ENCODE results near the gene RANBP3.

Gene RANBP3

DNA sequence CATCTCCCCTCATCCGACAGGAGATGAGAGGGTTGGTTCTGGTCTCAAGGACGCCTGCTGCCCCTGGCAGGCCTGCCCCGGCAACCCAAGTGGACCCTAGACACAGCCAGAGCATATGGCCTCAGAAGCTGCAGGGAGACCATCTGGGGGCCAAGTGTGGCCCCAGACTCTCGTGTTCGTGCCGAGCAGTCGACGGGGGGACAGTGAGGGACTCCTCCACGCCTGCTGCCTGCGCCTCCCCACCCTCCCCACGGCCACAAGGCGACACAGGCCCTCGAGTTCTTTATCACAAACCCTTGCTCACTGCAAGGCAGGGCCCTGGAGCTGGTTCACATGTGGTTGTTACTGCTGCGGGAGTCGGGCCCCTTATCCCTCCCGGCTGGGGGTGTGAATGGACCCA is 54.6 kb downstream of the RANBP3 start:
- DNase-seq = no peak
- no peak overlapping the region for H3K27ac ChIP-seq (ENCODE audit: low read length)
- H3K79me2 ChIP-seq (ENCODE audit: low read length) = no peaks in the 10 kb centered on the region
- no peaks in the 10 kb centered on the region for H3K9me3 ChIP-seq (replicated peaks; ENCODE audit: insufficient read depth, low read length)
- H4K20me1 ChIP-seq (ENCODE audit: insufficient read depth, low read length) = no peaks in the 10 kb centered on the region
- H3K4me1 ChIP-seq (ENCODE audit: low read length) = no peaks in the 10 kb centered on the region
- no peak overlapping the region for H2AFZ ChIP-seq (ENCODE audit: low read length)
- H3K4me3 ChIP-seq (ENCODE audit: low read length) = no peak overlapping the region
- H3F3A ChIP-seq (ENCODE audit: insufficient read depth, low read length) = no peaks in the 10 kb centered on the region
- peaks cover 23% of the 10 kb centered on the region for H3K36me3 ChIP-seq (replicated peaks; ENCODE audit: insufficient read depth, low read length)
- H3K27me3 ChIP-seq (replicated peaks; ENCODE audit: insufficient read depth, low read length) = no peaks in the 10 kb centered on the region
- no peaks in the 10 kb centered on the region for H3K9me2 ChIP-seq (replicated peaks; ENCODE audit: insufficient read depth, low read length)
- no peak overlapping the region for H3K4me2 ChIP-seq (ENCODE audit: low read depth, low read length)
- H3K9ac ChIP-seq (ENCODE audit: low read length) = no peak overlapping the region
- no peak for TF ChIP-seq EZH2 (optimal IDR thresholded peaks at IDR 0.05; ENCODE audit: low read depth, low read length)
- TF ChIP-seq EZH2phosphoT487 (IDR thresholded peaks at IDR 0.05; ENCODE audit: low read length) = no peak

DNA sequence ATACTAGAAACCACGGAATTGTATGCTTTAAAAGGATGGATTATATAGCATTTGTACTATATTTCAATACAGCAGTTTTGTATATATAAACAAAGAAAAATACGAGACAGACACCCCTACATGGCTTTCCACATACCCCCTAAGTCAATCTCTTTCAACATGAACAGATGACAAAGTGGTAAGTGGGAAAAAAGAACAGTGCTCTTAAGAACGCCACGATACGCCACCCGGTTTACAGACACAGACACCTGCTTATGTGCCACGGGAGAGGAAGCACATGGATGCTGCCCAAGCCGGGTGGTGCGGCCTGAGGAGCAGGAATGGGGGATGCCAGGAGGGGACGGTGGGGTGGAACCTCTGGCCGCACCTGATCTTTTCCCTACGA is 55.8 kb downstream of the RANBP3 start:
- no peak overlapping the region for H2AFZ ChIP-seq (ENCODE audit: low read length)
- DNase-seq = no peak
- H3K4me3 ChIP-seq (ENCODE audit: low read length) = no peak overlapping the region
- H4K20me1 ChIP-seq (ENCODE audit: insufficient read depth, low read length) = no peaks in the 10 kb centered on the region
- no peaks in the 10 kb centered on the region for H3F3A ChIP-seq (ENCODE audit: insufficient read depth, low read length)
- H3K36me3 ChIP-seq (replicated peaks; ENCODE audit: insufficient read depth, low read length) = peaks cover 21% of the 10 kb centered on the region
- no peaks in the 10 kb centered on the region for H3K27me3 ChIP-seq (replicated peaks; ENCODE audit: insufficient read depth, low read length)
- no peak overlapping the region for H3K9ac ChIP-seq (ENCODE audit: low read length)
- TF ChIP-seq EZH2phosphoT487 (IDR thresholded peaks at IDR 0.05; ENCODE audit: low read length) (no peak), EZH2 (optimal IDR thresholded peaks at IDR 0.05; ENCODE audit: low read depth, low read length) (no peak)
- TF ChIP-seq, protein P1, sequence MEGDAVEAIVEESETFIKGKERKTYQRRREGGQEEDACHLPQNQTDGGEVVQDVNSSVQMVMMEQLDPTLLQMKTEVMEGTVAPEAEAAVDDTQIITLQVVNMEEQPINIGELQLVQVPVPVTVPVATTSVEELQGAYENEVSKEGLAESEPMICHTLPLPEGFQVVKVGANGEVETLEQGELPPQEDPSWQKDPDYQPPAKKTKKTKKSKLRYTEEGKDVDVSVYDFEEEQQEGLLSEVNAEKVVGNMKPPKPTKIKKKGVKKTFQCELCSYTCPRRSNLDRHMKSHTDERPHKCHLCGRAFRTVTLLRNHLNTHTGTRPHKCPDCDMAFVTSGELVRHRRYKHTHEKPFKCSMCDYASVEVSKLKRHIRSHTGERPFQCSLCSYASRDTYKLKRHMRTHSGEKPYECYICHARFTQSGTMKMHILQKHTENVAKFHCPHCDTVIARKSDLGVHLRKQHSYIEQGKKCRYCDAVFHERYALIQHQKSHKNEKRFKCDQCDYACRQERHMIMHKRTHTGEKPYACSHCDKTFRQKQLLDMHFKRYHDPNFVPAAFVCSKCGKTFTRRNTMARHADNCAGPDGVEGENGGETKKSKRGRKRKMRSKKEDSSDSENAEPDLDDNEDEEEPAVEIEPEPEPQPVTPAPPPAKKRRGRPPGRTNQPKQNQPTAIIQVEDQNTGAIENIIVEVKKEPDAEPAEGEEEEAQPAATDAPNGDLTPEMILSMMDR (IDR thresholded peaks at IDR 0.05; ENCODE audit: low read length) = no peak
- H3K79me2 ChIP-seq (ENCODE audit: low read length) = no peaks in the 10 kb centered on the region
- H3K27ac ChIP-seq (ENCODE audit: low read length) = no peak overlapping the region
- H3K9me3 ChIP-seq (replicated peaks; ENCODE audit: insufficient read depth, low read length) = no peaks in the 10 kb centered on the region
- H3K9me2 ChIP-seq (replicated peaks; ENCODE audit: insufficient read depth, low read length) = no peaks in the 10 kb centered on the region
- no peaks in the 10 kb centered on the region for H3K4me1 ChIP-seq (ENCODE audit: low read length)
- no peak overlapping the region for H3K4me2 ChIP-seq (ENCODE audit: low read depth, low read length)

DNA sequence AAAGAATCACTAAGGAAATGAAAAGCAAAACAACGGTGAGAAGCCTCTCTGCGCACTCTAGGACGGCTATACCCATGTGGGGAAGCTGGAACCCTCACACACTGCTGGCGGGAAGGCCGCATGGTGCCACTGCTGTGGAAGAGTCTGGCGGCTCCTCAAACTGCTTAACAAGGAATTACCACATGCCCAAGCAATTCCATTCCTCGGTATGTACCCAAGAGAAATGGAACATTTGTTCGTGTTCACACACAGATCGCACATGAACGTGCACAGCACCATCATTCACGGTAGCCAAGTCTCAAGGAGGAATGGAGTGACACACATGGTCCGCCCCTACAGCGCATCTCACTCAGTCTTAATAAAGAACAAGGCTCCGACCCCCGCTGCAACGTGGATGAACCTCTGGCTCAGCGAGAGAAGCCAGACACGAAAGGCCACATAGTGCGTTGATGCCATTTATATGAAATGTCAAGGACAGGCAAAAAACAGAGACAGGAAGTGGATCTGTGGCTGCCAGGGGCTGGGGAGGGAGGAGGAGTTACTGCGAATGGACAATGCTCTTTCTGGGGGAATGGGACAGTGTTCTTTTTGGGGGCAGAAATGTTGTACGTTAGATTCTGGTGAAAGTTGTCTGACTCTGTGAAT is 56.3 kb downstream of the RANBP3 start:
- Histone ChIP-seq H3K4me2 (ENCODE audit: low read depth, low read length) (no peak overlapping the region), H3K79me2 (ENCODE audit: low read length) (no peaks in the 10 kb centered on the region), H3K4me1 (ENCODE audit: low read length) (no peaks in the 10 kb centered on the region), H3K27me3 (replicated peaks; ENCODE audit: insufficient read depth, low read length) (no peaks in the 10 kb centered on the region), H3K9me2 (replicated peaks; ENCODE audit: insufficient read depth, low read length) (no peaks in the 10 kb centered on the region), H3F3A (ENCODE audit: insufficient read depth, low read length) (no peaks in the 10 kb centered on the region), H3K27ac (ENCODE audit: low read length) (no peak overlapping the region), H4K20me1 (ENCODE audit: insufficient read depth, low read length) (no peaks in the 10 kb centered on the region), H3K36me3 (replicated peaks; ENCODE audit: insufficient read depth, low read length) (peaks cover 16% of the 10 kb centered on the region), H3K4me3 (ENCODE audit: low read length) (no peak overlapping the region), H3K9ac (ENCODE audit: low read length) (no peak overlapping the region), H3K9me3 (replicated peaks; ENCODE audit: insufficient read depth, low read length) (no peaks in the 10 kb centered on the region), H2AFZ (ENCODE audit: low read length) (no peak overlapping the region)
- TF ChIP-seq, protein P1 (IDR thresholded peaks at IDR 0.05; ENCODE audit: low read length) = no peak
- TF ChIP-seq EZH2 (optimal IDR thresholded peaks at IDR 0.05; ENCODE audit: low read depth, low read length) (no peak), EZH2phosphoT487 (IDR thresholded peaks at IDR 0.05; ENCODE audit: low read length) (no peak)
- DNase-seq = no peak

DNA sequence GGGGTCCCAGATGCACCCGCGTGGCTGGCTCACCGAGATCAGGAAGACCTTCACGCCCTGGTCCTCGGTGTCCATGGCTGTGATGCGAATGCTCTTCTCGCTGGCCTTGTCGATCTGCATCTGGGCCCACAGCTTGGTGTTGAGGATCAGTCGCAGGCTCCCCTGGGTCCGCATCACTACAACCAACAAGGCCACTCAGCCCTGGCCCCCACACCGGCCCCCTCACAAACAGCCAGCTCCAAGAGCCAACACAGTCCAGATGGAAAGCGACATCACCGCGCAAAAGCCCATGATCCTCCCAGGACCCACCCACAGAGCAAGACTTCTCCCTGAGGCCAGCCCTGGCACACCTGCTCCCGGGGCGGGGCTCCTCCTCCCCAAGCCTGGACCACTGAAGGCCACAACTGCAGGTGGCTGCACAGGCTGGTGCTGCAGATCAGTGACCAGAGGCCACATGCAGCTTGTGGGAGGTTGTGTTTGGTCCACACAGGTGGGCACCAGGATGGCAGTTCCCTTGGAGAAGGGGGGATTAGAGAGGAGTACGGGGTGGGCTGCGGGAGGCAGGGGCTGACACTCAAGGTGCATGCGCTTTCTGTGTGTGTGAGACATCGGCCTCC is 59.4 kb downstream of the RANBP3 start:
- H3K4me2 ChIP-seq (ENCODE audit: low read depth, low read length) = no peak overlapping the region
- no peaks in the 10 kb centered on the region for H3K79me2 ChIP-seq (ENCODE audit: low read length)
- H3K9me2 ChIP-seq (replicated peaks; ENCODE audit: insufficient read depth, low read length) = no peaks in the 10 kb centered on the region
- H3K27ac ChIP-seq (ENCODE audit: low read length) = no peak overlapping the region
- H3K4me1 ChIP-seq (ENCODE audit: low read length) = no peaks in the 10 kb centered on the region
- no peaks in the 10 kb centered on the region for H4K20me1 ChIP-seq (ENCODE audit: insufficient read depth, low read length)
- DNase-seq = no peak
- H3K4me3 ChIP-seq (ENCODE audit: low read length) = no peak overlapping the region
- no peaks in the 10 kb centered on the region for H3K9me3 ChIP-seq (replicated peaks; ENCODE audit: insufficient read depth, low read length)
- H2AFZ ChIP-seq (ENCODE audit: low read length) = no peak overlapping the region
- H3K36me3 ChIP-seq (replicated peaks; ENCODE audit: insufficient read depth, low read length) = peaks cover 4% of the 10 kb centered on the region; the same call in 1 of the 2 replicates
- TF ChIP-seq, protein P1 (IDR thresholded peaks at IDR 0.05; ENCODE audit: low read length) = no peak
- TF ChIP-seq EZH2 (optimal IDR thresholded peaks at IDR 0.05; ENCODE audit: low read depth, low read length) (no peak), EZH2phosphoT487 (IDR thresholded peaks at IDR 0.05; ENCODE audit: low read length) (no peak)
- no peak overlapping the region for H3K9ac ChIP-seq (ENCODE audit: low read length)
- no peaks in the 10 kb centered on the region for H3K27me3 ChIP-seq (replicated peaks; ENCODE audit: insufficient read depth, low read length)
- no peaks in the 10 kb centered on the region for H3F3A ChIP-seq (ENCODE audit: insufficient read depth, low read length)

Data from MM.1S (cell line).